CD8-positive, alpha-beta memory T cell (primary cell): ENCODE data around the gene AGBL4. TPM values are rescaled to one million over a fixed set of nuclear protein-coding genes. Genes with fewer than 3 reads are reported as not detected.
A peak's percentile ranks its signal among the peaks of the same experiment; 100 is the strongest.

Experiments
- CTCF ChIA-PET: fragments of 350-600 bp; sonication (Branson Sonifier 250); formaldehyde crosslinking; loops from one replicate; lab custom pipeline; 2021; ENCODE audit warnings: antibody characterized with exemption; lab: Charles Lee
- POLR2A ChIA-PET: fragments of 350-600 bp; sonication (Branson Sonifier 250); formaldehyde crosslinking; loops from one replicate; lab custom pipeline; 2021; ENCODE audit warnings: antibody characterized with exemption; lab: Charles Lee
- DNase-seq, 5 donors: peaks; one replicate each; pipeline versions ENCODE4 v3.0.0 to v3.0.0-alpha.2; 2020 to 2022; ENCODE audit warnings: mixed read lengths in 1 of 5
- H3K27ac ChIP-seq: one replicate; pipeline ENCODE4 v1.7.0; 2013; ENCODE audit warnings: low read depth, mild to moderate bottlenecking, low read length, moderate library complexity
- H3K27me3 ChIP-seq: 2 replicates; pipeline ENCODE4 v1.7.0; 2013; ENCODE audit warnings: low read length, mild to moderate bottlenecking; ENCODE audit not compliant: insufficient read depth, poor library complexity, severe bottlenecking
- H3K36me3 ChIP-seq: 2 replicates; pipeline ENCODE4 v1.7.0; 2013; ENCODE audit warnings: mild to moderate bottlenecking, low read length, moderate library complexity; ENCODE audit not compliant: insufficient read depth
- H3K4me1 ChIP-seq: 2 replicates; pipeline ENCODE4 v1.7.0; 2013; ENCODE audit warnings: mild to moderate bottlenecking, low read length, moderate library complexity; ENCODE audit not compliant: insufficient read depth
- H3K4me3 ChIP-seq: 2 replicates; pipeline ENCODE4 v1.7.0; 2013; ENCODE audit warnings: mild to moderate bottlenecking, low read length
- H3K9me3 ChIP-seq: 2 replicates; pipeline ENCODE4 v1.7.0; 2013; ENCODE audit warnings: mild to moderate bottlenecking, low read length
- H3K27ac Mint-ChIP-seq, 8 donors: one replicate each; pipeline ENCODE4 v1.8.0; 2020 to 2021; ENCODE audit warnings: mixed read lengths in 8 of 8, mild to moderate bottlenecking in 6 of 8, inconsistent platforms in 3 of 8, moderate library complexity in 3 of 8
- H3K27me3 Mint-ChIP-seq, 2 donors: one replicate each; pipeline ENCODE4 v1.8.0; 2020 to 2021; ENCODE audit warnings: mixed read lengths in 2 of 2, mild to moderate bottlenecking in 1 of 2, moderate library complexity in 1 of 2
- H3K36me3 Mint-ChIP-seq, 3 donors: one replicate each; pipeline ENCODE4 v1.8.0; 2020 to 2021; ENCODE audit warnings: mixed read lengths in 3 of 3, inconsistent platforms in 1 of 3, mild to moderate bottlenecking in 1 of 3
- H3K4me1 Mint-ChIP-seq, 3 donors: one replicate each; pipeline ENCODE4 v1.8.0; 2020 to 2021; ENCODE audit warnings: mixed read lengths in 3 of 3, inconsistent platforms in 1 of 3, mild to moderate bottlenecking in 1 of 3
- H3K4me3 Mint-ChIP-seq, 7 donors: one replicate each; pipeline ENCODE4 v1.8.0; 2020 to 2021; ENCODE audit warnings: mixed read lengths in 7 of 7, mild to moderate bottlenecking in 6 of 7, moderate library complexity in 4 of 7, inconsistent platforms in 2 of 7
- H3K9me3 Mint-ChIP-seq, 5 donors: one replicate each; pipeline ENCODE4 v1.8.0; 2020 to 2022; ENCODE audit warnings: mixed read lengths in 5 of 5, mild to moderate bottlenecking in 3 of 5, moderate library complexity in 2 of 5, inconsistent platforms in 1 of 5
- polyA plus RNA-seq: library from polyadenylated mRNA; unstranded; fragments of 300-500 nt; fragmentation: Illumina TruSeq; gene quantifications from one replicate; pipeline ENCODE4 v1.2.3, GENCODE V29; 2021
- total RNA-seq, 2 experiments: library from RNA; stranded (reverse); gene quantifications; one replicate each; pipeline ENCODE4 v1.2.3, GENCODE V29; 2021

AGBL4 gene
- total and polyA plus RNA-seq, 3 experiments from 2014 or later, result 0.22 TPM; not detected in 2

DNA sequence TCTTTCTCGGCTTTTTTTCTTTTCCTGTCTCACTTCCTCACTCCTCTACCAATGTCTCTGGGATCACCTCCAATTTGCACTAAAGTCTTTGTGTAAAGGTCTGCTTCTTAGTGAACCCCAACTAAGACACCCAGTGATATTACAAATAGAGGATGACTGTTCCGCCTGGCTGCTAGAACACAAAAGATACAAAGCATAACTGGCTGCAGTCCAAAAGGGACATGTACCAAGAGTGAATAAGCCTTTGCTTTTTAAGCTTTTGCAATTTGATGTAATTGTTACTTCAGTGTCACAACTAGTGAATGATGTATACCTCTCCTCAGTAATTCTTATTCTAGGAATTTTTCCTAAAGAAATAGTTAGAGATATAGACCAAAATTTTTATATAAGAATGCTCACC is 1164.3 kb downstream of the AGBL4 start:
- H3K27ac Mint-ChIP-seq, result no peak overlapping the region
- no peaks in the 10 kb centered on the region for H3K36me3 ChIP-seq
- peaks cover 0 to 1% of the 10 kb centered on the region in 2 donors for H3K27me3 Mint-ChIP-seq
- H3K27me3 ChIP-seq, result no peaks in the 10 kb centered on the region
- no peaks in the 10 kb centered on the region for H3K36me3 Mint-ChIP-seq
- ChIA-PET CTCF (no interaction called here), POLR2A (no interaction called here)
- H3K9me3 Mint-ChIP-seq, result peaks cover 8 to 18% (median 11%) of the 10 kb centered on the region in 5 donors
- DNase-seq, result no peak
- no peak overlapping the region for H3K4me3 Mint-ChIP-seq
- H3K4me3 ChIP-seq, result no peak overlapping the region
- H3K27ac ChIP-seq, result no peak overlapping the region
- no peaks in the 10 kb centered on the region for H3K4me1 Mint-ChIP-seq
- H3K4me1 ChIP-seq, result no peaks in the 10 kb centered on the region
- no peaks in the 10 kb centered on the region for H3K9me3 ChIP-seq

DNA sequence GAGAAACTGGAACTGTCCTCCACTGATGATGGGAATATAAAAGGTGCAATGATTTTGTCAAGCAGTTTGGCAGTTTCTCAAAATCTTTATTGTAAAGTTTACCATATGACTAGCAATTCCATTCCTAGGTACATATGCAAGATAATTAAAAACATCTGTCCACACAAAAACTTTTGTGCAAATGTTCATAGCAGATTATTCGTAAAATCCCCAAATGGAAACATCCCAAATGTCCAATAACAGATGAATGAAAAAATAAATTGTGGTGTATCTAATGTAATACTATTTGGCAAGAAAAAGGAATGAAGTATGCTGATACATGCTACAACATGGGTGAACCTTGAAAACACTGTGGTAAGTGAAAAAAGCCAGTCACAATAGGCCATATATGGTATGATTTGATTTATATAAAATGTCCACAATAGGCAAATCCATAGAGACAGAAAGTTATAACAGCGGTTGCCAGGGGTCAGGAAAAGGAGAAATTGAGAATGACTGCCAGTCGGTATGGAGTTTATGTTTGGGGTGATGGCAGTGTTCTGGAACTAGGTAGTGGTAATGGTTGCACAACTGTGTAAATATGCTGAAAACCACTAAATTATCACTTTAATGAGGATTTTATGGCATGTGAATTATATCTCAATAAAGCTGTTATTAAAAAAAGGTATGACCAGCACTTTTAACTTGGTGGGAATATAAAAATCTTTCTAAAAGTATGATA is 1165.4 kb downstream of the AGBL4 start:
- DNase-seq, result no peak
- no peaks in the 10 kb centered on the region for H3K4me1 ChIP-seq
- Mint-ChIP-seq H3K36me3 (no peaks in the 10 kb centered on the region), H3K4me3 (no peak overlapping the region), H3K27me3 (peaks cover 0 to 1% of the 10 kb centered on the region in 2 donors), H3K4me1 (no peaks in the 10 kb centered on the region), H3K9me3 (peaks cover 8 to 18% (median 11%) of the 10 kb centered on the region in 5 donors), H3K27ac (no peak overlapping the region)
- H3K36me3 ChIP-seq, result no peaks in the 10 kb centered on the region
- CTCF ChIA-PET, result no interaction called here
- POLR2A ChIA-PET, result no interaction called here
- H3K4me3 ChIP-seq, result no peak overlapping the region
- no peaks in the 10 kb centered on the region for H3K27me3 ChIP-seq
- no peak overlapping the region for H3K27ac ChIP-seq
- no peaks in the 10 kb centered on the region for H3K9me3 ChIP-seq

DNA sequence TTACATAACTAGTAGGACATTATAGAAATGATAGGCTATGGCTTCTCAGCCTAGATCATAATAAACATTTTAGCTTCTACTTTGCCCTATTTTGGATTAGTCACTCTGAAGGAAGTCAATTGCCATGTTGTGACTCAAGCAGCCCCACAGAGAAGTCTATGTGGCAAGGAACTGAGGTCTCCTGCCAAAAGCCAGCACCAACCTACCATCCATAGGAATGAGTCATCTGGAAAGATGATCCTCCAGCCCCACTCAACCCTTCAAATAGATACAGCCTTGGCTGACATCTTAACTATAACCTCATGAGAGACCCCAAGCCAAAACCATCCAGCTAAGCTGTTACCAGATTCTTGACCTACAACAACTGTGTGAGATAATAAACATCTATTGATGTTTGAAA is 1170.7 kb downstream of the AGBL4 start:
- H3K27me3 ChIP-seq, result no peaks in the 10 kb centered on the region
- H3K4me1 ChIP-seq, result no peaks in the 10 kb centered on the region
- Mint-ChIP-seq H3K27ac (no peak overlapping the region), H3K4me3 (no peak overlapping the region), H3K9me3 (peaks cover 0 to 3% (median 3%) of the 10 kb centered on the region in 5 donors), H3K27me3 (no peaks in the 10 kb centered on the region), H3K4me1 (no peaks in the 10 kb centered on the region), H3K36me3 (no peaks in the 10 kb centered on the region)
- no peaks in the 10 kb centered on the region for H3K36me3 ChIP-seq
- ChIA-PET POLR2A (no interaction called here), CTCF (no interaction called here)
- H3K4me3 ChIP-seq, result no peak overlapping the region
- H3K9me3 ChIP-seq, result no peaks in the 10 kb centered on the region
- H3K27ac ChIP-seq, result no peak overlapping the region
- DNase-seq, result no peak

- H3K4me3 Mint-ChIP-seq, result no peak overlapping the region
- DNase-seq, result no peak
- H3K4me3 ChIP-seq, result no peak overlapping the region
- peaks cover 0 to 3% (median 0%) of the 10 kb centered on the region in 5 donors for H3K9me3 Mint-ChIP-seq
- H3K4me1 ChIP-seq, result no peaks in the 10 kb centered on the region
- no peak overlapping the region for H3K27ac Mint-ChIP-seq
- no peaks in the 10 kb centered on the region for H3K4me1 Mint-ChIP-seq
- H3K27me3 Mint-ChIP-seq, result no peaks in the 10 kb centered on the region
- no peaks in the 10 kb centered on the region for H3K9me3 ChIP-seq
- no peak overlapping the region for H3K27ac ChIP-seq
- H3K36me3 ChIP-seq, result no peaks in the 10 kb centered on the region
- POLR2A ChIA-PET, result no interaction called here
- no peaks in the 10 kb centered on the region for H3K36me3 Mint-ChIP-seq
- CTCF ChIA-PET, result no interaction called here
- H3K27me3 ChIP-seq, result no peaks in the 10 kb centered on the region
Observed at GRCh38 chr1:48851638-48852037, 1172.1 kb downstream of the AGBL4 start.

DNA sequence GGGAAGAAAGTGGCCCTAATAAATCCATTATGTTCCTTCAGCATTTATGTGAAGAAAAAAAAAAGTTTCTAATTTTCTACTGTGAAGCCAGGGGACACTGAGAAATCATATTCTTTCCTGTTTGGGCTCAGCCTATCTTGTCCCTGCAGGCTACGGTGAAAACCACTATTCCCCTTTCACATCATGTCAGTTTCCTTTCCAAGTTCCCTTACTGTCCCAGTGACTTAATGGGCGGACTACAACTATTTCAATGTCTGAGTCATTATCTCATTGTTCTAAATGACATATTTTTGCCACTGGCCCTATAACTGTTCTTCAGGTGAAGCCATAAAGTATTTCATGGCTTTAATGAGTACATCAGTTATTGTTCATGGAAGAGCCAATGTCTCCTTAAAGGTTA is 1175.7 kb downstream of the AGBL4 start:
- peaks cover 0 to 3% (median 0%) of the 10 kb centered on the region in 5 donors for H3K9me3 Mint-ChIP-seq
- CTCF ChIA-PET, result no interaction called here
- DNase-seq, result no peak

GRCh38 chr1:48846441-48846840 is 1177.3 kb downstream of the AGBL4 start:
- Histone ChIP-seq H3K27me3 (no peaks in the 10 kb centered on the region), H3K4me3 (no peak overlapping the region), H3K27ac (no peak overlapping the region), H3K4me1 (no peaks in the 10 kb centered on the region), H3K9me3 (no peaks in the 10 kb centered on the region), H3K36me3 (no peaks in the 10 kb centered on the region)
- H3K27ac Mint-ChIP-seq, result no peak overlapping the region
- no peak overlapping the region for H3K4me3 Mint-ChIP-seq
- no peaks in the 10 kb centered on the region for H3K4me1 Mint-ChIP-seq
- ChIA-PET POLR2A (no interaction called here), CTCF (no interaction called here)
- no peaks in the 10 kb centered on the region for H3K27me3 Mint-ChIP-seq
- H3K9me3 Mint-ChIP-seq, result peaks cover 0 to 3% (median 0%) of the 10 kb centered on the region in 5 donors
- H3K36me3 Mint-ChIP-seq, result no peaks in the 10 kb centered on the region
- DNase-seq, result no peak

More for the DNA sequence above, 1175.7 kb downstream of the AGBL4 start:
- Histone ChIP-seq H3K36me3 (no peaks in the 10 kb centered on the region), H3K27me3 (no peaks in the 10 kb centered on the region), H3K4me3 (no peak overlapping the region), H3K4me1 (no peaks in the 10 kb centered on the region), H3K27ac (no peak overlapping the region), H3K9me3 (no peaks in the 10 kb centered on the region)
- Mint-ChIP-seq H3K27ac (no peak overlapping the region), H3K27me3 (no peaks in the 10 kb centered on the region), H3K4me1 (no peaks in the 10 kb centered on the region), H3K4me3 (no peak overlapping the region), H3K36me3 (no peaks in the 10 kb centered on the region)
- POLR2A ChIA-PET, result no interaction called here

DNA sequence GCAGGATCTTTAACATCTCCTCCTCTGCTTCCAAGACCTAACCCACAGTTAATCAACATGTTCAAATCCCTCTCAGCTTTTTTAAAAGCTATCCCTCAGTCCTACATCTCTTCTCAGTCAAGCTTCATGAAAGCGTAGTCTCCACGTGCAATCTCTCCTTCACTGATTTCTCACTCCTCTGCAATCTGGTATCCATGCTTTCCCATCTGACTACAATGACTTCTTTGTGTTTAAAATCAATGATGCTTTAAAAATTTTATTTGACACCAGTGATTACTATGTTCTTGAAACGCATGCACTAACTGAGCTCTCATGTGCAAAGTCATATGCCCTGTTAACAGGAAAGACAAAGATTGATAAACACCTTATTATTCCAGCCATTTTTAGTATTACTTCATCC is 1179.6 kb downstream of the AGBL4 start:
- Histone ChIP-seq H3K36me3 (no peaks in the 10 kb centered on the region), H3K4me3 (no peak overlapping the region), H3K9me3 (no peaks in the 10 kb centered on the region), H3K4me1 (no peaks in the 10 kb centered on the region), H3K27me3 (no peaks in the 10 kb centered on the region), H3K27ac (no peak overlapping the region)
- Mint-ChIP-seq H3K4me1 (no peaks in the 10 kb centered on the region), H3K36me3 (no peaks in the 10 kb centered on the region), H3K27me3 (no peaks in the 10 kb centered on the region), H3K9me3 (peaks cover 0 to 3% (median 0%) of the 10 kb centered on the region in 5 donors), H3K4me3 (peak overlapping the region in 1 of 7 donors; percentile 1), H3K27ac (no peak overlapping the region)
- ChIA-PET POLR2A (no interaction called here), CTCF (no interaction called here)
- DNase-seq, result no peak

- ChIA-PET POLR2A (no interaction called here), CTCF (no interaction called here)
- Histone ChIP-seq H3K4me1 (no peaks in the 10 kb centered on the region), H3K27ac (no peak overlapping the region), H3K9me3 (no peaks in the 10 kb centered on the region), H3K27me3 (no peaks in the 10 kb centered on the region), H3K4me3 (no peak overlapping the region), H3K36me3 (no peaks in the 10 kb centered on the region)
- H3K27ac Mint-ChIP-seq, result no peak overlapping the region
- no peaks in the 10 kb centered on the region for H3K27me3 Mint-ChIP-seq
- no peaks in the 10 kb centered on the region for H3K9me3 Mint-ChIP-seq
- no peaks in the 10 kb centered on the region for H3K4me1 Mint-ChIP-seq
- no peak overlapping the region for H3K4me3 Mint-ChIP-seq
- no peak for DNase-seq
- no peaks in the 10 kb centered on the region for H3K36me3 Mint-ChIP-seq
Observed at GRCh38 chr1:48841966-48842365, 1181.8 kb downstream of the AGBL4 start.
